Calu3 (cell line): ENCODE measurements around the gene DYSF. TPM values are rescaled to one million over a fixed set of nuclear protein-coding genes. Genes with fewer than 3 reads are reported as not detected.

Experiments
- BruUV-seq: library from RNA; stranded (reverse); fragments of 400-500 nt; replicated peaks from 2 replicates; lab custom pipeline; 2021; lab: Mats Ljungman, UMichigan
- CTCF ChIA-PET: fragments of 300-600 bp; sonication (Branson Sonifier 250); formaldehyde crosslinking; loops from one replicate; lab custom pipeline; 2022; ENCODE audit warnings: antibody characterized with exemption; lab: Charles Lee
- DNase-seq: peaks from one replicate; pipeline ENCODE4 v3.0.0; 2022
- H3K27ac Mint-ChIP-seq: one replicate; pipeline ENCODE4 v1.8.0; 2022; ENCODE audit warnings: mixed read lengths; ENCODE audit not compliant: unreplicated experiment
- H3K27me3 Mint-ChIP-seq: one replicate; pipeline ENCODE4 v1.8.0; 2022; ENCODE audit warnings: mixed read lengths; ENCODE audit not compliant: unreplicated experiment
- H3K36me3 Mint-ChIP-seq: one replicate; pipeline ENCODE4 v1.8.0; 2022; ENCODE audit warnings: mild to moderate bottlenecking, moderate library complexity, mixed read lengths; ENCODE audit not compliant: insufficient read depth, unreplicated experiment
- H3K4me1 Mint-ChIP-seq: one replicate; pipeline ENCODE4 v1.8.0; 2022; ENCODE audit warnings: mild to moderate bottlenecking, low read depth, mixed read lengths; ENCODE audit not compliant: unreplicated experiment
- H3K4me3 Mint-ChIP-seq: one replicate; pipeline ENCODE4 v1.8.0; 2022; ENCODE audit warnings: mild to moderate bottlenecking, low read depth, moderate library complexity, mixed read lengths; ENCODE audit not compliant: unreplicated experiment
- H3K9me3 Mint-ChIP-seq: one replicate; pipeline ENCODE4 v1.8.0; 2022; ENCODE audit warnings: low read depth, mixed read lengths; ENCODE audit not compliant: unreplicated experiment
- CTCF ChIP-seq: fragments of 200-600 bp; IDR thresholded peaks from one replicate; pipeline ENCODE4 v1.8.0; 2022; ENCODE audit warnings: antibody characterized with exemption; ENCODE audit not compliant: unreplicated experiment
- intact Hi-C: fragments of 100-400 bp; cut with micrococcal nuclease; formaldehyde crosslinking; loops from one replicate; pipeline ENCODE4 v1.10.0; 2022; ENCODE audit not compliant: unreplicated experiment
- total RNA-seq: library from RNA; stranded (reverse); gene quantifications from 2 replicates; pipeline ENCODE4 v1.2.3, GENCODE V29; 2022

The DYSF gene
- total RNA-seq, 1 experiment from 2014 or later, result 3.2 TPM

DNA sequence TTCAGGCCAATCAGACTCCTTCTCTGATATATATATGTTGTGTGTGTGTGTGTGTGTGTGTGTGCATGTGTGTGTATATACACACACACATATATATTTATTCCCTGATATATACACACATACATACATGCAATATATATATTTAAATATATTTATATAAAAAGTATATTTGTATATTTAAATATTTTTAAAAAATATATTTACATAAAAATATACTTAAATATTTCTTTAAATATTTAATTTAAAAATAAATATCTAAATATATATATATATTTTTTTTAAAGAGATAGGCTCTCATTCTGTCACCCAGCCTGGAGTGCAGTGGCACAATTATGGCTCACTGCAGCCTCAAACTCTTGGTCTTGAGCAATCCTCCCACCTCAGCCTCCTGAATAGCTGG is 281.3 kb downstream of the DYSF start:
- intact Hi-C loops, result no loop called here
- BruUV-seq, result no TSS peak
- CTCF ChIA-PET, result no interaction called here

GRCh38 chr2:71735676-71736075 is 282.3 kb downstream of the DYSF start:
- intact Hi-C loops, result no loop called here
- no TSS peak for BruUV-seq
- H3K27ac Mint-ChIP-seq, result no peak overlapping the region
- H3K27me3 Mint-ChIP-seq, result peaks cover 86% of the 10 kb centered on the region
- no peaks in the 10 kb centered on the region for H3K9me3 Mint-ChIP-seq
- no peak overlapping the region for H3K4me3 Mint-ChIP-seq
- H3K4me1 Mint-ChIP-seq, result no peaks in the 10 kb centered on the region
- TF ChIP-seq CTCF, result no peak
- no peaks in the 10 kb centered on the region for H3K36me3 Mint-ChIP-seq
- CTCF ChIA-PET, result no interaction called here
- DNase-seq, result no peak

More for the DNA sequence above, 281.3 kb downstream of the DYSF start:
- H3K36me3 Mint-ChIP-seq, result no peaks in the 10 kb centered on the region
- no peaks in the 10 kb centered on the region for H3K4me1 Mint-ChIP-seq
- no peak overlapping the region for H3K27ac Mint-ChIP-seq
- peaks cover 84% of the 10 kb centered on the region for H3K27me3 Mint-ChIP-seq
- no peak overlapping the region for H3K4me3 Mint-ChIP-seq
- no peak for TF ChIP-seq CTCF
- no peak for DNase-seq
- no peaks in the 10 kb centered on the region for H3K9me3 Mint-ChIP-seq

Other genes with a start within 250 kb of the DYSF start
- gene PAIP2B, start 226.5 kb upstream of the DYSF start, total RNA-seq, result 3.6 and 4.0 TPM in 2 replicates
- gene ZNF638, start 121.8 kb upstream of the DYSF start, total RNA-seq, result 127 and 132 TPM in 2 replicates